HCT116 (cell line): ENCODE data around the gene PSTPIP1.

Source experiments
- POLR2A ChIP-seq: IDR thresholded peaks from 2 replicates; pipeline ENCODE4 v1.7.0; 2011; ENCODE audit warnings: borderline replicate concordance; ENCODE audit not compliant: insufficient read depth, insufficient read length; ENCODE audit errors: extremely low read depth
- SIN3A ChIP-seq: IDR thresholded peaks from 2 replicates; pipeline ENCODE4 v1.6.1; 2012; ENCODE audit warnings: low read depth
- YY1 ChIP-seq: IDR thresholded peaks from 2 replicates; pipeline ENCODE4 v1.6.1; 2011; ENCODE audit warnings: low read length, low read depth, moderate library complexity, mild to moderate bottlenecking; ENCODE audit not compliant: insufficient replicate concordance; ENCODE audit errors: extremely low read depth
- TF ChIP-seq, protein P1 (sequence below), 3 experiments: fragments of 200-600 bp in 1 of 3; sonication (generic) in 1 of 3; IDR thresholded peaks in 2 of 3; conservative IDR thresholded peaks in 1 of 3; 2 replicates each; pipeline ENCODE4 v1.5.1; 2012 to 2017; ENCODE audit warnings: low read depth in 2 of 3, low read length in 2 of 3, antibody characterized with exemption in 1 of 3, borderline replicate concordance in 1 of 3, control low read depth in 1 of 3, mild to moderate bottlenecking in 1 of 3, mixed read lengths in 1 of 3, mixed run types in 1 of 3, moderate library complexity in 1 of 3; ENCODE audit not compliant: insufficient read depth in 1 of 3

GRCh38 chr15:77071305-77072223 lies 76.6 kb downstream of the PSTPIP1 start:
- TF ChIP-seq POLR2A: no peak
- TF ChIP-seq SIN3A: no peak
- TF ChIP-seq YY1: no peak
- TF ChIP-seq, protein P1, sequence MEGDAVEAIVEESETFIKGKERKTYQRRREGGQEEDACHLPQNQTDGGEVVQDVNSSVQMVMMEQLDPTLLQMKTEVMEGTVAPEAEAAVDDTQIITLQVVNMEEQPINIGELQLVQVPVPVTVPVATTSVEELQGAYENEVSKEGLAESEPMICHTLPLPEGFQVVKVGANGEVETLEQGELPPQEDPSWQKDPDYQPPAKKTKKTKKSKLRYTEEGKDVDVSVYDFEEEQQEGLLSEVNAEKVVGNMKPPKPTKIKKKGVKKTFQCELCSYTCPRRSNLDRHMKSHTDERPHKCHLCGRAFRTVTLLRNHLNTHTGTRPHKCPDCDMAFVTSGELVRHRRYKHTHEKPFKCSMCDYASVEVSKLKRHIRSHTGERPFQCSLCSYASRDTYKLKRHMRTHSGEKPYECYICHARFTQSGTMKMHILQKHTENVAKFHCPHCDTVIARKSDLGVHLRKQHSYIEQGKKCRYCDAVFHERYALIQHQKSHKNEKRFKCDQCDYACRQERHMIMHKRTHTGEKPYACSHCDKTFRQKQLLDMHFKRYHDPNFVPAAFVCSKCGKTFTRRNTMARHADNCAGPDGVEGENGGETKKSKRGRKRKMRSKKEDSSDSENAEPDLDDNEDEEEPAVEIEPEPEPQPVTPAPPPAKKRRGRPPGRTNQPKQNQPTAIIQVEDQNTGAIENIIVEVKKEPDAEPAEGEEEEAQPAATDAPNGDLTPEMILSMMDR (IDR thresholded peaks at IDR 0.05 in 2 of 3, conservative IDR thresholded peaks at IDR 0.05 in 1 of 3; ENCODE audit: borderline replicate concordance in 1 of 3, insufficient read depth in 1 of 3, low read depth in 2 of 3, low read length in 2 of 3): no peak
